HepG2 (cell line): ENCODE data around the gene ZSCAN26. TPM values are rescaled to one million over a fixed set of nuclear protein-coding genes. Genes with fewer than 3 reads are reported as not detected.

Experiments used
- AGO2 ChIP-seq: fragments of 200-400 bp; formaldehyde crosslinking; optimal IDR thresholded peaks from 2 replicates; pipeline ENCODE3; 2017; ENCODE audit warnings: mild to moderate bottlenecking, low read depth, low read length, moderate library complexity
- BHLHE40 ChIP-seq: IDR thresholded peaks from 2 replicates; pipeline ENCODE4 v1.6.1; 2011; ENCODE audit warnings: low read length, improper control_type of control experiment
- CHD2 ChIP-seq: IDR thresholded peaks from 2 replicates; pipeline ENCODE4 v1.6.1; 2011; ENCODE audit warnings: low read depth, low read length, improper control_type of control experiment
- HNF4A ChIP-seq: sonication (generic); formaldehyde crosslinking; IDR thresholded peaks from 2 replicates; pipeline ENCODE4 v1.4.0; 2020; ENCODE audit warnings: missing genetic modification reagents
- HOXA5 ChIP-seq: sonication (generic); formaldehyde crosslinking; IDR thresholded peaks from 2 replicates; pipeline ENCODE4 v1.4.0; 2020; ENCODE audit warnings: missing genetic modification reagents
- MAZ ChIP-seq, 2 experiments: sonication (generic) in 1 of 2; formaldehyde crosslinking in 1 of 2; IDR thresholded peaks; 2 replicates each; pipeline versions ENCODE4 v1.5.0 to v1.6.1; 2012 to 2020; ENCODE audit warnings: low read depth in 2 of 2, mild to moderate bottlenecking in 2 of 2, borderline replicate concordance in 1 of 2, improper control_type of control experiment in 1 of 2, low read length in 1 of 2, missing genetic modification reagents in 1 of 2, moderate library complexity in 1 of 2
- NCOA2 ChIP-seq: sonication (generic); formaldehyde crosslinking; IDR thresholded peaks from 2 replicates; pipeline ENCODE4 v1.8.0; 2022; ENCODE audit warnings: inconsistent platforms
- NFKBIZ ChIP-seq: IDR thresholded peaks from 2 replicates; pipeline ENCODE4 v1.6.1; 2018; ENCODE audit warnings: missing genetic modification reagents, missing compliant biosample characterization
- NKX3-1 ChIP-seq: sonication (generic); formaldehyde crosslinking; IDR thresholded peaks from 2 replicates; pipeline ENCODE4 v1.5.0; 2020; ENCODE audit warnings: missing genetic modification reagents
- SNAI1 ChIP-seq: sonication (generic); formaldehyde crosslinking; IDR thresholded peaks from 2 replicates; pipeline ENCODE4 v1.5.0; 2020; ENCODE audit warnings: mild to moderate bottlenecking, missing genetic modification reagents, borderline replicate concordance
- U2AF1 ChIP-seq: fragments of 200-400 bp; formaldehyde crosslinking; optimal IDR thresholded peaks from 2 replicates; pipeline ENCODE3; 2017; ENCODE audit warnings: mild to moderate bottlenecking, low read depth, low read length
- YEATS4 ChIP-seq: sonication (generic); formaldehyde crosslinking; IDR thresholded peaks from 2 replicates; pipeline ENCODE4 v1.4.0; 2020; ENCODE audit warnings: missing genetic modification reagents, borderline replicate concordance
- ZBTB8A ChIP-seq: sonication (generic); formaldehyde crosslinking; IDR thresholded peaks from 2 replicates; pipeline ENCODE4 v1.4.0; 2020; ENCODE audit warnings: mild to moderate bottlenecking, low read depth, missing genetic modification reagents, borderline replicate concordance
- ZFP90 ChIP-seq: sonication (generic); formaldehyde crosslinking; IDR thresholded peaks from 2 replicates; pipeline ENCODE4 v1.8.0; 2022; ENCODE audit warnings: missing genetic modification reagents, mild to moderate bottlenecking, inconsistent platforms, borderline replicate concordance
- ZFY ChIP-seq: sonication (generic); formaldehyde crosslinking; IDR thresholded peaks from 2 replicates; pipeline ENCODE4 v1.4.0; 2020; ENCODE audit warnings: missing genetic modification reagents
- ZNF510 ChIP-seq: sonication (generic); formaldehyde crosslinking; IDR thresholded peaks from 2 replicates; pipeline ENCODE4 v1.4.0; 2020; ENCODE audit warnings: low read depth, mild to moderate bottlenecking, missing genetic modification reagents
- ZNF558 ChIP-seq: sonication (generic); formaldehyde crosslinking; IDR thresholded peaks from 2 replicates; pipeline ENCODE4 v1.9.0; 2022; ENCODE audit warnings: mild to moderate bottlenecking, missing genetic modification reagents, borderline replicate concordance
- ZSCAN22 ChIP-seq: sonication (generic); formaldehyde crosslinking; IDR thresholded peaks from 2 replicates; pipeline ENCODE4 v1.4.0; 2020; ENCODE audit warnings: mild to moderate bottlenecking, missing genetic modification reagents
- polyA plus RNA-seq, 8 experiments: library from polyadenylated mRNA; depleted of rRNA in 3 of 8; stranded (reverse) in 7 of 8; unstranded in 1 of 8; fragments of >200 nt; fragmentation: Illumina TruSeq in 4 of 8; extraction: Trizol in 4 of 8; gene quantifications; 2 replicates each; pipeline versions ENCODE4 v1.2.1 to v1.2.3, GENCODE V29; 2011 to 2016; ENCODE audit warnings: low read depth in 4 of 8, missing spikeins in 1 of 8, mixed read lengths in 1 of 8; ENCODE audit not compliant: insufficient read depth in 1 of 8
- total RNA-seq, 5 experiments: library from RNA; depleted of rRNA; stranded (reverse); fragments of >200 nt; fragmentation: Illumina TruSeq; extraction: Trizol; gene quantifications; 2 replicates each; pipeline ENCODE4 v1.2.3, GENCODE V29; 2016; ENCODE audit warnings: low read depth in 1 of 5
- TF ChIP-seq, protein P1 (sequence below): sonication (generic); formaldehyde crosslinking; IDR thresholded peaks from 2 replicates; pipeline ENCODE4 v1.5.0; 2020; ENCODE audit warnings: mild to moderate bottlenecking, low read depth, missing genetic modification reagents, borderline replicate concordance
- TF ChIP-seq, protein P2 (sequence below): sonication (generic); formaldehyde crosslinking; IDR thresholded peaks from 2 replicates; pipeline ENCODE4 v1.5.0; 2020; ENCODE audit warnings: mild to moderate bottlenecking, missing genetic modification reagents
- TF ChIP-seq, protein P3 (sequence below): IDR thresholded peaks from 2 replicates; pipeline ENCODE4 v1.6.1; 2012; ENCODE audit warnings: inconsistent platforms
- TF ChIP-seq, protein P4 (sequence below): IDR thresholded peaks from 2 replicates; pipeline ENCODE4 v1.6.1; 2018; ENCODE audit warnings: missing genetic modification reagents, mild to moderate bottlenecking, missing compliant biosample characterization
- TF ChIP-seq, protein P5 (sequence below): sonication (generic); formaldehyde crosslinking; IDR thresholded peaks from 2 replicates; pipeline ENCODE4 v1.8.1; 2023; ENCODE audit warnings: mild to moderate bottlenecking, missing genetic modification reagents

The ZSCAN26 gene
- total and polyA plus RNA-seq, 2 of the 13 experiments (the other 11 are each of a cell fraction or from before 2014, with no cell fraction given) = 12.0 to 15.6 TPM

DNA sequence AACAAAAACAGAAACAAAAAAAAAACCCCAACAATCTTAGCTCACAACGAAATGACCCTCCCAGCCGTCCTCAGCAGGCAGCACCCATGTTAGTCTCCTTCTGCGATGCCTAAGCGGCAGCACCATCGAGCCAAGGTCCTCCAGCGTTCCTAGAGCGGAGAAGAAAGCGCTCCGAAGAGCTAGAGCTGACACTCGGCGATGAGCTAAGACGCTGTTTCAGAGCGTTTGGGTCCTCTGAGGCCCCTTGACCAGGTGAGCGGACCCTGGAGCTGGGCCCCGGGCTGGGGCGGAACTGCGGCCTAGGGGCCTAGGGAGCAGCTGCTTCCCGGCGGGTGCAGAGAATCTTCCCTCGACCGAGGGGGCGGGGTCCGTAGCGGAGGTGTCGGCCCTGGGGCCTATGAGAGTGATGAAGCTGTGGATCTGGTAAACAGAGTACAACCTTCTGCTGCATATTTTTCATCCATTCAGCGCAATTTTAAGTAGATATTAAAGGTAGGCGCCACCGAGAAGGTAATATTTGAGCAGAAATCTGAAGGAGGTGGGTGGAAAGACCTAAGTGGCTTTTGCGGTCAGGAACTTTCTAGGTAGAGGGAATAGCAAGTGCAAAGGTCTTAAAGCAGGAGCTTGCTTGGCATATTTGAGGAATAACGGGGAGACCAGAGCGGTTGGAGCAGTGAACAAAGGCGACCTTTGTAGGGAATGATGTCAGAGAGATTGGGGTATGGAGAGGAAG lies at the start of gene ZSCAN26 (continued):
- TF ChIP-seq ZNF510 (peak; percentile 42; the same call in 1 of the 2 replicates), NKX3-1 (peak; percentile 82), AGO2 (no peak), ZBTB8A (CRISPR knock-in tag) (no peak), SNAI1 (no peak; the same call in 1 of the 2 replicates), BHLHE40 (no peak), MAZ (IDR thresholded peaks at IDR 0.05; ENCODE audit: borderline replicate concordance, low read depth, low read length) (no peak), MAZ (CRISPR knock-in tag; IDR thresholded peaks at IDR 0.05; ENCODE audit: low read depth) (0 out of 2 replicates have a peak, but pooled peaks have one; percentile 29), ZFP90 (CRISPR knock-in tag) (peak; percentile 87; the same call in 1 of the 2 replicates), ZSCAN22 (CRISPR knock-in tag) (no peak), NCOA2 (CRISPR knock-in tag) (peak; percentile 47; the same call in 1 of the 2 replicates), NFKBIZ (CRISPR knock-in tag) (no peak; the same call in 1 of the 2 replicates), ZNF558 (CRISPR knock-in tag) (no peak), ZFY (peak; percentile 100), HOXA5 (CRISPR knock-in tag) (peak; percentile 96), YEATS4 (CRISPR knock-in tag) (peak; percentile 95), U2AF1 (peak; percentile 97), CHD2 (no peak), HNF4A (CRISPR knock-in tag) (peak; percentile 52)
- TF ChIP-seq, protein P1, sequence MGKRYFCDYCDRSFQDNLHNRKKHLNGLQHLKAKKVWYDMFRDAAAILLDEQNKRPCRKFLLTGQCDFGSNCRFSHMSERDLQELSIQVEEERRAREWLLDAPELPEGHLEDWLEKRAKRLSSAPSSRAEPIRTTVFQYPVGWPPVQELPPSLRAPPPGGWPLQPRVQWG (CRISPR knock-in tag) = no peak
- TF ChIP-seq, protein P2, sequence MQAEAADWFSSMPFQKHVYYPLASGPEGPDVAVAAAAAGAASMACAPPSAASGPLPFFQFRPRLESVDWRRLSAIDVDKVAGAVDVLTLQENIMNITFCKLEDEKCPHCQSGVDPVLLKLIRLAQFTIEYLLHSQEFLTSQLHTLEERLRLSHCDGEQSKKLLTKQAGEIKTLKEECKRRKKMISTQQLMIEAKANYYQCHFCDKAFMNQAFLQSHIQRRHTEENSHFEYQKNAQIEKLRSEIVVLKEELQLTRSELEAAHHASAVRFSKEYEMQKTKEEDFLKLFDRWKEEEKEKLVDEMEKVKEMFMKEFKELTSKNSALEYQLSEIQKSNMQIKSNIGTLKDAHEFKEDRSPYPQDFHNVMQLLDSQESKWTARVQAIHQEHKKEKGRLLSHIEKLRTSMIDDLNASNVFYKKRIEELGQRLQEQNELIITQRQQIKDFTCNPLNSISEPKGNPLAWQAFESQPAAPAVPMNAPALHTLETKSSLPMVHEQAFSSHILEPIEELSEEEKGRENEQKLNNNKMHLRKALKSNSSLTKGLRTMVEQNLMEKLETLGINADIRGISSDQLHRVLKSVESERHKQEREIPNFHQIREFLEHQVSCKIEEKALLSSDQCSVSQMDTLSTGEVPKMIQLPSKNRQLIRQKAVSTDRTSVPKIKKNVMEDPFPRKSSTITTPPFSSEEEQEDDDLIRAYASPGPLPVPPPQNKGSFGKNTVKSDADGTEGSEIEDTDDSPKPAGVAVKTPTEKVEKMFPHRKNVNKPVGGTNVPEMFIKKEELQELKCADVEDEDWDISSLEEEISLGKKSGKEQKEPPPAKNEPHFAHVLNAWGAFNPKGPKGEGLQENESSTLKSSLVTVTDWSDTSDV = 0 out of 2 replicates have a peak, but pooled peaks have one; percentile 34
- TF ChIP-seq, protein P3, sequence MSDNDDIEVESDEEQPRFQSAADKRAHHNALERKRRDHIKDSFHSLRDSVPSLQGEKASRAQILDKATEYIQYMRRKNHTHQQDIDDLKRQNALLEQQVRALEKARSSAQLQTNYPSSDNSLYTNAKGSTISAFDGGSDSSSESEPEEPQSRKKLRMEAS = peak; percentile 53; the same call in 1 of the 2 replicates
- TF ChIP-seq, protein P4, sequence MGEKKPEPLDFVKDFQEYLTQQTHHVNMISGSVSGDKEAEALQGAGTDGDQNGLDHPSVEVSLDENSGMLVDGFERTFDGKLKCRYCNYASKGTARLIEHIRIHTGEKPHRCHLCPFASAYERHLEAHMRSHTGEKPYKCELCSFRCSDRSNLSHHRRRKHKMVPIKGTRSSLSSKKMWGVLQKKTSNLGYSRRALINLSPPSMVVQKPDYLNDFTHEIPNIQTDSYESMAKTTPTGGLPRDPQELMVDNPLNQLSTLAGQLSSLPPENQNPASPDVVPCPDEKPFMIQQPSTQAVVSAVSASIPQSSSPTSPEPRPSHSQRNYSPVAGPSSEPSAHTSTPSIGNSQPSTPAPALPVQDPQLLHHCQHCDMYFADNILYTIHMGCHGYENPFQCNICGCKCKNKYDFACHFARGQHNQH (CRISPR knock-in tag) = peak; percentile 90
- TF ChIP-seq, protein P5, sequence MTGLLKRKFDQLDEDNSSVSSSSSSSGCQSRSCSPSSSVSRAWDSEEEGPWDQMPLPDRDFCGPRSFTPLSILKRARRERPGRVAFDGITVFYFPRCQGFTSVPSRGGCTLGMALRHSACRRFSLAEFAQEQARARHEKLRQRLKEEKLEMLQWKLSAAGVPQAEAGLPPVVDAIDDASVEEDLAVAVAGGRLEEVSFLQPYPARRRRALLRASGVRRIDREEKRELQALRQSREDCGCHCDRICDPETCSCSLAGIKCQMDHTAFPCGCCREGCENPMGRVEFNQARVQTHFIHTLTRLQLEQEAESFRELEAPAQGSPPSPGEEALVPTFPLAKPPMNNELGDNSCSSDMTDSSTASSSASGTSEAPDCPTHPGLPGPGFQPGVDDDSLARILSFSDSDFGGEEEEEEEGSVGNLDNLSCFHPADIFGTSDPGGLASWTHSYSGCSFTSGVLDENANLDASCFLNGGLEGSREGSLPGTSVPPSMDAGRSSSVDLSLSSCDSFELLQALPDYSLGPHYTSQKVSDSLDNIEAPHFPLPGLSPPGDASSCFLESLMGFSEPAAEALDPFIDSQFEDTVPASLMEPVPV (CRISPR knock-in tag) = peak; percentile 78
